ENCODE data around the gene PTPRN2.

GRCh38 chr7:157587051-157587804 is 1000.4 kb downstream of the PTPRN2 start:
- TF ChIP-seq GATA3 (IDR thresholded peaks at IDR 0.05; ENCODE audit: low read depth, low read length) (no peak), GATA2 (IDR thresholded peaks at IDR 0.05; ENCODE audit: low read depth, low read length) (no peak)

Data from SH-SY5Y (cell line).